Measurements from ENCODE around the gene SNAI1.

DNA sequence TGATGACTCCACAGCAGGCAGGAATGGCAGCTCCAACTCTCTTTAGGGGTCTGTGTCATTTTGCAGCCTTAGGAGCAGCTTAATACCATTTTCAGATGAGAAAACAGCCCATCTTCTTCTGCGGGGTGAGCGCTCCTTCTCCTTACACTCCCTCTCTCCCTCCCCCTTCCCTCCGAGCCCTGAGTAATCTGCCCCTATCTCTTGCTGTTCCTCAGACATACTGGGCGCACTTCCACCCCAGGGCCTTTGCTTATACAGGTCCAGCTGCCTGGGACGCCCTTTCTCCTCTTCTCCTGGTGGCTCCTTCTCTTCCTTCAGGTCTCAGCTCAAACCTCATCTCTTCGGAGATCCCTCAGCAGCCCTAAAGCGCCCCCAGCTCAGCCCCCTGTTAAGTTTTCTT, 54.8 kb downstream of the SNAI1 start:
- TF ChIP-seq, protein P1, sequence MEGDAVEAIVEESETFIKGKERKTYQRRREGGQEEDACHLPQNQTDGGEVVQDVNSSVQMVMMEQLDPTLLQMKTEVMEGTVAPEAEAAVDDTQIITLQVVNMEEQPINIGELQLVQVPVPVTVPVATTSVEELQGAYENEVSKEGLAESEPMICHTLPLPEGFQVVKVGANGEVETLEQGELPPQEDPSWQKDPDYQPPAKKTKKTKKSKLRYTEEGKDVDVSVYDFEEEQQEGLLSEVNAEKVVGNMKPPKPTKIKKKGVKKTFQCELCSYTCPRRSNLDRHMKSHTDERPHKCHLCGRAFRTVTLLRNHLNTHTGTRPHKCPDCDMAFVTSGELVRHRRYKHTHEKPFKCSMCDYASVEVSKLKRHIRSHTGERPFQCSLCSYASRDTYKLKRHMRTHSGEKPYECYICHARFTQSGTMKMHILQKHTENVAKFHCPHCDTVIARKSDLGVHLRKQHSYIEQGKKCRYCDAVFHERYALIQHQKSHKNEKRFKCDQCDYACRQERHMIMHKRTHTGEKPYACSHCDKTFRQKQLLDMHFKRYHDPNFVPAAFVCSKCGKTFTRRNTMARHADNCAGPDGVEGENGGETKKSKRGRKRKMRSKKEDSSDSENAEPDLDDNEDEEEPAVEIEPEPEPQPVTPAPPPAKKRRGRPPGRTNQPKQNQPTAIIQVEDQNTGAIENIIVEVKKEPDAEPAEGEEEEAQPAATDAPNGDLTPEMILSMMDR (IDR thresholded peaks at IDR 0.05), result no peak
- TF ChIP-seq POLR2A (IDR thresholded peaks at IDR 0.05) (no peak), EP300 (IDR thresholded peaks at IDR 0.05) (no peak)

All from ovary (tissue), 3 donors.